GM12878 (cell line): Measurements from ENCODE around the gene MSANTD2. TPM values are rescaled to one million over a fixed set of nuclear protein-coding genes. Genes with fewer than 3 reads are reported as not detected.

Experiments
- ATAC-seq: fragments of 200-7000 bp; cut with Tn5 transposase; 3 replicates; pipeline ENCODE4 v1.9.1; 2020; ENCODE audit warnings: mild to moderate bottlenecking, moderate library complexity
- BruUV-seq: library from RNA; stranded (reverse); fragments of 400-500 nt; replicated peaks from 2 replicates; lab custom pipeline; 2021; lab: Mats Ljungman, UMichigan
- CTCF ChIA-PET: fragments of 300-600 bp; sonication (Branson Sonifier 250); formaldehyde crosslinking; extraction: SDS; loops from one replicate; lab custom pipeline; 2021; ENCODE audit warnings: inconsistent platforms; lab: Yijun Ruan, JAX
- POLR2A ChIA-PET: fragments of 350-600 bp; formaldehyde crosslinking; extraction: SDS; loops from one replicate; lab custom pipeline; 2021; ENCODE audit warnings: inconsistent platforms; lab: Charles Lee
- RAD21 ChIA-PET: fragments of 300-600 bp; sonication (Branson Sonifier 250); formaldehyde crosslinking; loops from one replicate; lab custom pipeline; 2023; ENCODE audit warnings: antibody characterized with exemption; ENCODE audit not compliant: unreplicated experiment; lab: Charles Lee
- SMC1A ChIA-PET: fragments of 300-600 bp; sonication (Branson Sonifier 250); formaldehyde crosslinking; loops from one replicate; lab custom pipeline; 2023; ENCODE audit not compliant: unreplicated experiment, uncharacterized antibody; lab: Charles Lee
- DNase-seq: peaks from one replicate; pipeline ENCODE4 v3.0.0-alpha.2; 2011; ENCODE audit warnings: low read depth, low spot score
- FAIRE-seq: peaks from 3 replicates; lab custom pipeline; 2011; peaks lifted over from hg19 to GRCh38; lab: Jason Lieb, UNC
- H2AFZ ChIP-seq: 2 replicates; pipeline ENCODE4 v1.6.0; 2011; ENCODE audit warnings: low read depth, low read length, control low read depth; ENCODE audit not compliant: control insufficient read depth
- H3K27ac ChIP-seq: 2 replicates; pipeline ENCODE4 v1.5.1; 2011; ENCODE audit warnings: control low read depth; ENCODE audit not compliant: control insufficient read depth, insufficient read depth
- H3K27me3 ChIP-seq, 2 experiments: replicated peaks in 1 of 2; 2 replicates each; pipeline versions ENCODE4 v1.6.0 to v1.6.1; 2011; ENCODE audit warnings: low read length in 1 of 2; ENCODE audit not compliant: control insufficient read depth in 2 of 2, insufficient read depth in 2 of 2
- H3K36me3 ChIP-seq, 2 experiments: 2 replicates each; pipeline ENCODE4 v1.5.1; 2011; ENCODE audit warnings: low read length in 1 of 2; ENCODE audit not compliant: control insufficient read depth in 2 of 2, insufficient read depth in 2 of 2
- H3K4me1 ChIP-seq: 2 replicates; pipeline ENCODE4 v1.6.1; 2011; ENCODE audit warnings: mild to moderate bottlenecking, low read length, moderate library complexity, mixed read lengths; ENCODE audit not compliant: control insufficient read depth, insufficient read depth
- H3K4me2 ChIP-seq: 2 replicates; pipeline ENCODE4 v1.6.0; 2011; ENCODE audit warnings: control low read depth; ENCODE audit not compliant: control insufficient read depth, insufficient read depth
- H3K4me3 ChIP-seq: fragments of 200-600 bp; sonication (generic); 2 replicates; pipeline ENCODE4 v1.5.1; 2016
- H3K79me2 ChIP-seq: 2 replicates; pipeline ENCODE4 v1.6.0; 2011; ENCODE audit warnings: low read length; ENCODE audit not compliant: control insufficient read depth, insufficient read depth
- H3K9ac ChIP-seq: 2 replicates; pipeline ENCODE4 v1.8.0; 2011; ENCODE audit warnings: low read length, control low read depth, mixed read lengths; ENCODE audit not compliant: control insufficient read depth, insufficient read depth
- H3K9me3 ChIP-seq: replicated peaks from 3 replicates; pipeline ENCODE4 v1.5.1; 2011; ENCODE audit warnings: mild to moderate bottlenecking, low read length; ENCODE audit not compliant: control insufficient read depth, insufficient read depth
- H4K20me1 ChIP-seq: 2 replicates; pipeline ENCODE4 v1.6.0; 2011; ENCODE audit not compliant: control insufficient read depth, insufficient read depth
- POLR2AphosphoS5 ChIP-seq: IDR thresholded peaks from 2 replicates; pipeline ENCODE4 v1.6.1; 2011; ENCODE audit warnings: mild to moderate bottlenecking, low read length, inconsistent platforms
- SIX5 ChIP-seq: IDR thresholded peaks from 2 replicates; pipeline ENCODE4 v1.6.1; 2011; ENCODE audit warnings: mild to moderate bottlenecking, low read depth, low read length, moderate library complexity; ENCODE audit not compliant: severe bottlenecking
- TCF3 ChIP-seq: IDR thresholded peaks from 2 replicates; pipeline ENCODE4 v1.6.1; 2012; ENCODE audit warnings: low read depth, mild to moderate bottlenecking, low read length, borderline replicate concordance; ENCODE audit not compliant: insufficient read depth
- WGBS: methylation state at CpG from one replicate; pipeline ENCODE4 v1.1.6; 2016; ENCODE audit warnings: low lambda C conversion rate; ENCODE audit not compliant: insufficient replicate concordance, insufficient coverage; ENCODE audit errors: missing lambda C conversion rate; 5-methylcytosine and 5-hydroxymethylcytosine counted together
- in situ Hi-C: fragments of 300-500 bp; cut with MboI; formaldehyde crosslinking; loops from 9 replicates; pipeline ENCODE4 v1.14.3; 2018; ENCODE audit warnings: mixed read lengths
- intact Hi-C: fragments of 100-400 bp; cut with micrococcal nuclease; formaldehyde crosslinking; loops from one replicate; pipeline ENCODE4 v1.14.2; 2022; ENCODE audit not compliant: unreplicated experiment
- polyA plus RNA-seq, 11 experiments: library from polyadenylated mRNA; depleted of rRNA in 4 of 11; unstranded in 6 of 11; stranded (reverse) in 5 of 11; fragments of >200 nt; fragmentation: Nextera tagmentation in 4 of 11; fragmentation: Illumina TruSeq in 1 of 11; extraction: Ambion mirVana in 4 of 11; extraction: Trizol in 1 of 11; gene quantifications; 1 replicate in 1 of 11; 2 replicates in 10 of 11; pipeline versions ENCODE4 v1.2.1 to v1.2.3, GENCODE V29; 2011 to 2016; ENCODE audit warnings: inconsistent platforms in 2 of 11, missing spikeins in 2 of 11, low read depth in 1 of 11
- total RNA-seq, 4 experiments: library from RNA; depleted of rRNA in 3 of 4; stranded (reverse); fragments of >200 nt in 3 of 4; fragmentation: Illumina TruSeq in 1 of 4; extraction: Trizol in 1 of 4; gene quantifications; 2 replicates each; pipeline versions ENCODE4 v1.2.1 to v1.2.3, GENCODE V29; 2013 to 2021
- TF ChIP-seq, protein P1 (sequence below): fragments of 450-650 bp; IDR thresholded peaks from 2 replicates; pipeline ENCODE4 v1.6.1; 2018; ENCODE audit warnings: mild to moderate bottlenecking, low read depth, moderate library complexity; ENCODE audit not compliant: partially characterized antibody
- TF ChIP-seq, protein P2 (sequence below): IDR thresholded peaks from 2 replicates; pipeline ENCODE4 v1.6.1; 2011; ENCODE audit warnings: borderline replicate concordance, low read depth, mild to moderate bottlenecking, moderate library complexity, low read length; ENCODE audit not compliant: insufficient read depth, poor library complexity, severe bottlenecking
- TF ChIP-seq, protein P3 (sequence below): fragments of 450-650 bp; IDR thresholded peaks from 2 replicates; pipeline ENCODE4 v1.6.1; 2014; ENCODE audit warnings: mild to moderate bottlenecking
- TF ChIP-seq, protein P4 (sequence below): fragments of 450-650 bp; IDR thresholded peaks from 2 replicates; pipeline ENCODE4 v1.6.1; 2016; ENCODE audit warnings: mild to moderate bottlenecking

Gene MSANTD2
- total and polyA plus RNA-seq, 10 of the 15 experiments (the other 5 are each of a cell fraction or from before 2014, with no cell fraction given) = 3.0 to 12.4 (median 8.0) TPM

DNA sequence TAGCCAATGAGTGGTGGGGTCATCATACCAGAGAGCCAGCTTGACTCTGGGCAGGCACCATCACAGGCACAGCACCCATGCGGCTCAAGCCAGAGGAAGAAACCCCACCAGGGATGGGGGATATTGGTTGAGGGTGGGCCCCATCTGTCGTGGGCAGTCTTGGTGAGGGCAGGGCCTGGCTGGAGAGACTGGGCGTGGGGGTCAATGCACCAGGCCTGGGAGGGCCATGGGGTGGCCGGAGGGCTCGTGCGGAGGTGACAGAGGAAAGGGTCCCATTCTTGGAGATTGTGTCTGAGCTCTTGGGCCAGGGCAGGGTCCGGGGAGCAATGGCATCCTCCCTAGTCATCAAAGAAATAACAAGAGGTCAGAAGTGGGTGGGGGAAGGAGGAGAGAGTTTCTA is 46.6 kb downstream of the MSANTD2 start:
- RAD21 ChIA-PET = interaction anchor here (1.0 kb wide), 1 partner anchor 10 kb away, joined by 3 read pairs; no protein-coding TSS in a partner anchor
- 37% methylated on average over 7 of the region's 7 CpGs for WGBS
- Histone ChIP-seq H3K79me2 (peaks cover 12% of the 10 kb centered on the region), H3K4me1 (peaks cover 6% of the 10 kb centered on the region; the same call in 1 of the 2 replicates), H3K9ac (no peak overlapping the region), H3K4me2 (no peak overlapping the region), H3K9me3 (no peaks in the 10 kb centered on the region), H3K27me3 (no peaks in the 10 kb centered on the region), H3K36me3 (no peaks in the 10 kb centered on the region; a peak in 1 of 4 replicates), H2AFZ (no peak overlapping the region), H3K27ac (no peak overlapping the region), H3K4me3 (no peak overlapping the region), H4K20me1 (no peaks in the 10 kb centered on the region)
- POLR2A ChIA-PET = no interaction called here
- TF ChIP-seq, protein P1, sequence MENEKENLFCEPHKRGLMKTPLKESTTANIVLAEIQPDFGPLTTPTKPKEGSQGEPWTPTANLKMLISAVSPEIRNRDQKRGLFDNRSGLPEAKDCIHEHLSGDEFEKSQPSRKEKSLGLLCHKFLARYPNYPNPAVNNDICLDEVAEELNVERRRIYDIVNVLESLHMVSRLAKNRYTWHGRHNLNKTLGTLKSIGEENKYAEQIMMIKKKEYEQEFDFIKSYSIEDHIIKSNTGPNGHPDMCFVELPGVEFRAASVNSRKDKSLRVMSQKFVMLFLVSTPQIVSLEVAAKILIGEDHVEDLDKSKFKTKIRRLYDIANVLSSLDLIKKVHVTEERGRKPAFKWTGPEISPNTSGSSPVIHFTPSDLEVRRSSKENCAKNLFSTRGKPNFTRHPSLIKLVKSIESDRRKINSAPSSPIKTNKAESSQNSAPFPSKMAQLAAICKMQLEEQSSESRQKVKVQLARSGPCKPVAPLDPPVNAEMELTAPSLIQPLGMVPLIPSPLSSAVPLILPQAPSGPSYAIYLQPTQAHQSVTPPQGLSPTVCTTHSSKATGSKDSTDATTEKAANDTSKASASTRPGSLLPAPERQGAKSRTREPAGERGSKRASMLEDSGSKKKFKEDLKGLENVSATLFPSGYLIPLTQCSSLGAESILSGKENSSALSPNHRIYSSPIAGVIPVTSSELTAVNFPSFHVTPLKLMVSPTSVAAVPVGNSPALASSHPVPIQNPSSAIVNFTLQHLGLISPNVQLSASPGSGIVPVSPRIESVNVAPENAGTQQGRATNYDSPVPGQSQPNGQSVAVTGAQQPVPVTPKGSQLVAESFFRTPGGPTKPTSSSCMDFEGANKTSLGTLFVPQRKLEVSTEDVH = no peak
- TF ChIP-seq POLR2AphosphoS5 (no peak), TCF3 (no peak), SIX5 (no peak)
- TF ChIP-seq, protein P2, sequence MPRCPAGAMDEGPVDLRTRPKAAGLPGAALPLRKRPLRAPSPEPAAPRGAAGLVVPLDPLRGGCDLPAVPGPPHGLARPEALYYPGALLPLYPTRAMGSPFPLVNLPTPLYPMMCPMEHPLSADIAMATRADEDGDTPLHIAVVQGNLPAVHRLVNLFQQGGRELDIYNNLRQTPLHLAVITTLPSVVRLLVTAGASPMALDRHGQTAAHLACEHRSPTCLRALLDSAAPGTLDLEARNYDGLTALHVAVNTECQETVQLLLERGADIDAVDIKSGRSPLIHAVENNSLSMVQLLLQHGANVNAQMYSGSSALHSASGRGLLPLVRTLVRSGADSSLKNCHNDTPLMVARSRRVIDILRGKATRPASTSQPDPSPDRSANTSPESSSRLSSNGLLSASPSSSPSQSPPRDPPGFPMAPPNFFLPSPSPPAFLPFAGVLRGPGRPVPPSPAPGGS = no peak
- TF ChIP-seq, protein P3, sequence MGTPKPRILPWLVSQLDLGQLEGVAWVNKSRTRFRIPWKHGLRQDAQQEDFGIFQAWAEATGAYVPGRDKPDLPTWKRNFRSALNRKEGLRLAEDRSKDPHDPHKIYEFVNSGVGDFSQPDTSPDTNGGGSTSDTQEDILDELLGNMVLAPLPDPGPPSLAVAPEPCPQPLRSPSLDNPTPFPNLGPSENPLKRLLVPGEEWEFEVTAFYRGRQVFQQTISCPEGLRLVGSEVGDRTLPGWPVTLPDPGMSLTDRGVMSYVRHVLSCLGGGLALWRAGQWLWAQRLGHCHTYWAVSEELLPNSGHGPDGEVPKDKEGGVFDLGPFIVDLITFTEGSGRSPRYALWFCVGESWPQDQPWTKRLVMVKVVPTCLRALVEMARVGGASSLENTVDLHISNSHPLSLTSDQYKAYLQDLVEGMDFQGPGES = no peak
- TF ChIP-seq, protein P4, sequence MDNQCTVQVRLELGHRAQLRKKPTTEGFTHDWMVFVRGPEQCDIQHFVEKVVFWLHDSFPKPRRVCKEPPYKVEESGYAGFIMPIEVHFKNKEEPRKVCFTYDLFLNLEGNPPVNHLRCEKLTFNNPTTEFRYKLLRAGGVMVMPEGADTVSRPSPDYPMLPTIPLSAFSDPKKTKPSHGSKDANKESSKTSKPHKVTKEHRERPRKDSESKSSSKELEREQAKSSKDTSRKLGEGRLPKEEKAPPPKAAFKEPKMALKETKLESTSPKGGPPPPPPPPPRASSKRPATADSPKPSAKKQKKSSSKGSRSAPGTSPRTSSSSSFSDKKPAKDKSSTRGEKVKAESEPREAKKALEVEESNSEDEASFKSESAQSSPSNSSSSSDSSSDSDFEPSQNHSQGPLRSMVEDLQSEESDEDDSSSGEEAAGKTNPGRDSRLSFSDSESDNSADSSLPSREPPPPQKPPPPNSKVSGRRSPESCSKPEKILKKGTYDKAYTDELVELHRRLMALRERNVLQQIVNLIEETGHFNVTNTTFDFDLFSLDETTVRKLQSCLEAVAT = no peak
- DNase-seq (no peak), ATAC-seq (no peak), FAIRE-seq (no peak)
- BruUV-seq = no TSS peak
- in situ Hi-C loops = no loop called here
- CTCF ChIA-PET = interaction anchor here (0.9 to 2.2 kb wide), 3 partner anchors 40 to 85 kb away, joined by 3 to 10 read pairs (median 5); no protein-coding TSS in a partner anchor
- intact Hi-C loops = no loop called here
- SMC1A ChIA-PET = interaction anchor here (0.5 to 1.5 kb wide), 2 partner anchors 83 to 84 kb away, joined by 3 read pairs; no protein-coding TSS in a partner anchor
